Adipocyte (in vitro differentiated cells): ENCODE measurements around the gene SYT1.

Experiments
- DNase-seq: peaks from one replicate; pipeline ENCODE4 v3.0.0-alpha.2; 2015; ENCODE audit warnings: low read depth
- H3K27me3 ChIP-seq: replicated peaks from 2 replicates; pipeline ENCODE4 v1.7.0; 2013; ENCODE audit warnings: mild to moderate bottlenecking, low read length, moderate library complexity; ENCODE audit not compliant: control insufficient read depth, insufficient read depth
- H3K36me3 ChIP-seq: 2 replicates; pipeline ENCODE4 v1.7.0; 2013; ENCODE audit warnings: low read length, mild to moderate bottlenecking, moderate library complexity; ENCODE audit not compliant: control insufficient read depth, insufficient read depth, severe bottlenecking
- H3K4me1 ChIP-seq: 2 replicates; pipeline ENCODE4 v1.7.0; 2013; ENCODE audit warnings: mild to moderate bottlenecking, low read length, moderate library complexity; ENCODE audit not compliant: control insufficient read depth, insufficient read depth
- H3K4me3 ChIP-seq: 2 replicates; pipeline ENCODE4 v1.7.0; 2013; ENCODE audit warnings: mild to moderate bottlenecking, low read length, moderate library complexity
- H3K9ac ChIP-seq: 2 replicates; pipeline ENCODE4 v1.7.0; 2013; ENCODE audit warnings: mild to moderate bottlenecking, low read length, moderate library complexity
- H3K9me3 ChIP-seq: 2 replicates; pipeline ENCODE4 v1.7.0; 2013; ENCODE audit warnings: mild to moderate bottlenecking, low read length, moderate library complexity; ENCODE audit not compliant: control insufficient read depth

Gene SYT1

DNA sequence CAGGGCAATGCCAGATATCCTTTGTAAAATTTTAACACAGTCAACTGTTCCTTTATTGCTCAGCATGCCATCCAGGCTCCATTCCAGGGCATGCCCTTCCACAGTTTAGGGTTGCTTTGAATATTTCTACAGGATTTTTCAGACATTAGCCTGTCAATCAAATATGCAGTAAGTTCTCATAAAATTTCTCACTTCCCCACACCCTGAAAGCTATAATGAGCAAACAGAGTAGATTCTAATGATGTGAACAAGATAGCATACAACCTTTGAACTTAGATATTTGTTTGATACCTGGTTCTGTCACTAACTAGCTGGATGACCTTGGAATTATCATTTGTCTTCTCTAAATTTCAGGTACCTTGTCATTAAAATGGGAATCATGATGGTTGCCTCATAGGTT, 251.2 kb downstream of the SYT1 start:
- no peaks in the 10 kb centered on the region for H3K36me3 ChIP-seq
- H3K4me1 ChIP-seq: no peaks in the 10 kb centered on the region
- no peaks in the 10 kb centered on the region for H3K9me3 ChIP-seq
- no peaks in the 10 kb centered on the region for H3K27me3 ChIP-seq
- no peak for DNase-seq
- H3K4me3 ChIP-seq: no peak overlapping the region
- H3K9ac ChIP-seq: no peak overlapping the region

DNA sequence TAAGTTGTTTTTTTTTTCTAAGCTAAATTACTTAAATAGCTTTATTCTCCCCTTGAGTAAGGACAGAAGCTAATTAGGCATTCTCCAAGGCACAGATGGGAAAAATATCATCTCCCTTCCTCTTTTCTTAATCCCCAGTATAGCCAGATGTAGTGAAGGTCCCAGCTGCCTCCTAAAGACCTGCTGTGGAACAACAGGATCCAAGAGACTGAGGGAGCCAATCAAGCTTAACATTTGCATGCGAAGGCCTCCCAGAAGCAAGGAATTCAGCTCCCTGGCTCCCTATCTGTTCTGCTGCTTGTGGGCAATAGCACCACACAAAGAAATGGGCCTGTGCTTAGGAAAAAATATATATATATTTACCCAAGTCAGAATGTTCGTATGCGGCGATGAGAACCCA, 255.2 kb downstream of the SYT1 start:
- Histone ChIP-seq H3K4me1 (no peaks in the 10 kb centered on the region), H3K4me3 (no peak overlapping the region), H3K27me3 (no peaks in the 10 kb centered on the region), H3K36me3 (no peaks in the 10 kb centered on the region), H3K9me3 (no peaks in the 10 kb centered on the region), H3K9ac (no peak overlapping the region)
- no peak for DNase-seq

DNA sequence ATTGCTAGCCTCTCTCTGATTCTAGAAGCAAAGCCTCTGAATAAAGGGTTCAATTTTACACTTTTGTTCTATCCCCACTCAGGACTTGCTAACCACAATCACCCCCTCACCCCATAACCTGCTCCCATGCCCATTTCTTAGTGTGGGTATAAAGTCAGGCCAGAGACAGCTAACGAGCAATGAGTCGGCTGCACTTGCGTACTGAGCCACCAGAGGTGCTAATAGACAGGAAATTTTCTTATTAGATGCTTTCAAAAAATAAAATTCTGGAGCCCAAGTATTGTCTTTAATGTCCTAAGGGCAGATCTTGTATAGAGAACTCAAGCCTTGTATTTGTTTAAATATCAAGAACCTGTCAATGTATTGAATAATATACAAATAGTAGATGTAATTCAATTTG, 256.9 kb downstream of the SYT1 start:
- Histone ChIP-seq H3K4me3 (no peak overlapping the region), H3K27me3 (no peaks in the 10 kb centered on the region), H3K36me3 (no peaks in the 10 kb centered on the region), H3K4me1 (no peaks in the 10 kb centered on the region), H3K9me3 (no peaks in the 10 kb centered on the region), H3K9ac (no peak overlapping the region)
- DNase-seq: no peak

DNA sequence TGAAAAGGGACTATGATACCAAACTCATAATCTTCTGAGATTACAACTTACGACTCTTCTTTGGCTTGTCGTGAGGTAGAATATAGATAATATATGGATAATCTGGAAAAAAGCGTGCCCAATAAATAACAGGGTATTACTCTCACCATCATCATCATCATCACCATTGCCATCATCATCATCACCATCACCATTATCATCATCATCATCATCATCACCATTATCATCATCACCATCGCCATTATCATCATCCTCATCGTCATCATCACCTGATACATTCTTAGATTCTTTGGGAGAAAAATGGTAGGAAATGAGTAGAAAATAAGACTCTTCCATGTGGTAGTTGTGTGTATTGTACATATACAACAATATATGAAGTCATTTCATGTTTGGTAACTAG, 259.8 kb downstream of the SYT1 start:
- Histone ChIP-seq H3K9me3 (no peaks in the 10 kb centered on the region), H3K4me3 (no peak overlapping the region), H3K27me3 (no peaks in the 10 kb centered on the region), H3K36me3 (no peaks in the 10 kb centered on the region), H3K9ac (no peak overlapping the region), H3K4me1 (peaks cover 8% of the 10 kb centered on the region)
- DNase-seq: no peak

DNA sequence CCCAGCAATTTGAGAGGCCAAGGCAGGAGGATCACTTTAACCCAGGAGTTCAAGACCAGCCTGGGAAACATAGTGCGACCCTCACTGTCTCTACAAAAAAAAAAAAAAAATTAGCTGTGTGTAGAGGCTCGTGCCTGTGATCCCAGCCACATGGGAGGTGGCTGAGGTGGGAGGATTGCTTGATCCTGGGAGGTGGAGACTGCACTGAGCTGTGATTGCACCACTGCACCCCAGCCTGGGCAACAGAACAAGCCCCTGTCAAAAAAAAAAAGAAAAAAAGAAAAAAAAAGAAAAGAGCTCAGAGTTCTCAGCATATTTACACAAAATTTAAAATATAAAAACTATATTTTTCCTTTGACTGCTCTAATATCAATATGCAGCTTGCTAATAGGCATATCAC, 260.8 kb downstream of the SYT1 start:
- no peak for DNase-seq
- no peaks in the 10 kb centered on the region for H3K27me3 ChIP-seq
- H3K36me3 ChIP-seq: no peaks in the 10 kb centered on the region
- no peaks in the 10 kb centered on the region for H3K9me3 ChIP-seq
- no peak overlapping the region for H3K9ac ChIP-seq
- peaks cover 8% of the 10 kb centered on the region for H3K4me1 ChIP-seq
- H3K4me3 ChIP-seq: no peak overlapping the region

DNA sequence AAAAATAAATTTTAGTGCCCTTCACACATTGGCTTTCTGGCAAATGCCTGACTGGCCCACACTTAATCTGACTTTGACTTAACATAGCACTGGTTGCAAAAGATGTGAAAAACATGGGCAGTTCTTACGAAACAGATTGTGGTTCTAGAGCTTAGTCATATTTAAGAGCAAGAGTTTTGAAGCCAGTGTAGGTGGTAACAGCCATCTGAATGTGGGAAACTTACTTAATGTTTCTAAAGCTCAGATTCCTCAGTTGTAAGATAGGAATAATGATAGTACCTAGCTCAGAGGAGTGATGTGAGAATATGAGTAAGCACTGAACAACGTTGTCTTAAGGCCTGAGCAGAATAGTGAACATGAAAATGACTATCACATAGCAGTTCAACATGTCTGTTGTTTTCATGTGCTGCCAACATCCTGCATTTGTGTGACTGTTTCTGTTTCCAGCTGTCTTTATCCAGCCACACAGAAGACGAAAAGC, 262.7 kb downstream of the SYT1 start:
- DNase-seq: peak; percentile 59
- peaks cover 8% of the 10 kb centered on the region for H3K4me1 ChIP-seq
- no peak overlapping the region for H3K4me3 ChIP-seq

DNA sequence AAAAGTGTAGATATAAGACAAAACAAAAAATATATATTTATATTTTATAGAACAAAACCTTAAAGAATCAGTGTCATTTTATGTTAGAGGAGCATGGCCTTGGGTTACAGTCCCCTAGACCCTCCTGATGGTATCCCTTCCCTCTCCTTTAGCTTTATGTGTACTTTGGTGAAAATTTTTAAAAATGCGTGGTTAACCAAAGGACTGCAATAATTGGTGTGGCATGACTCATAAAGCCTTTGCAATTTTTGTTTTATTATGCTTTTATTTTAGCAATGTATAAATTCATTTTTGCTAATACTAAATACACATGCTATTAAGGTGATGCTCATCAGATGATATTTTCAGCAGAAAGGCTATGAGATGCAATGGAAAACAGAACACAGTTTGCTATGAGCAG, 264.4 kb downstream of the SYT1 start:
- no peak overlapping the region for H3K9ac ChIP-seq
- H3K4me1 ChIP-seq: peaks cover 8% of the 10 kb centered on the region
- no peak overlapping the region for H3K4me3 ChIP-seq
- no peaks in the 10 kb centered on the region for H3K9me3 ChIP-seq
- no peaks in the 10 kb centered on the region for H3K36me3 ChIP-seq
- no peaks in the 10 kb centered on the region for H3K27me3 ChIP-seq
- peak; percentile 18 for DNase-seq

More for the DNA sequence above, 262.7 kb downstream of the SYT1 start:
- no peak overlapping the region for H3K9ac ChIP-seq
- H3K27me3 ChIP-seq: no peaks in the 10 kb centered on the region
- H3K36me3 ChIP-seq: no peaks in the 10 kb centered on the region
- no peaks in the 10 kb centered on the region for H3K9me3 ChIP-seq

DNA sequence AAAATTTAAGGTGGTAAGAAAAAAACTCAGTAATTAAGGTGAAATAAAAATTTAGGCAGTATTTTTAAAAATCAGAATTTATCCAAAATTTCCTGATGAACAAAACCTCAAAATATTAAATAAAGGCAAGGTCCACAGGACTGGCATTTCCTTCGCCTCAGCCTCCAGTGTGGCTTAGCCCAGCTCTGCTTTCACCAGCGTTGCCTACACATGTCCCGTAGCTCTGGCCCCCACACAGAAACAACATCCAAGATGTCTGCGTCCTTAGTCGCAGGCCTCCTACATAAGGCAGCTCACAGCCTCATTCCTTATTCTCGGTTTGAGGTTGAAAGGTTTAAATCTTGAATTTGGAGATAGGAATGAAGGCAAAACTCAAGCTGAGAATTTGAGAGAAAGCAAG, 274.3 kb downstream of the SYT1 start:
- H3K4me1 ChIP-seq: no peaks in the 10 kb centered on the region
- no peaks in the 10 kb centered on the region for H3K9me3 ChIP-seq
- H3K4me3 ChIP-seq: no peak overlapping the region
- no peaks in the 10 kb centered on the region for H3K27me3 ChIP-seq
- no peak for DNase-seq
- no peak overlapping the region for H3K9ac ChIP-seq
- no peaks in the 10 kb centered on the region for H3K36me3 ChIP-seq

DNA sequence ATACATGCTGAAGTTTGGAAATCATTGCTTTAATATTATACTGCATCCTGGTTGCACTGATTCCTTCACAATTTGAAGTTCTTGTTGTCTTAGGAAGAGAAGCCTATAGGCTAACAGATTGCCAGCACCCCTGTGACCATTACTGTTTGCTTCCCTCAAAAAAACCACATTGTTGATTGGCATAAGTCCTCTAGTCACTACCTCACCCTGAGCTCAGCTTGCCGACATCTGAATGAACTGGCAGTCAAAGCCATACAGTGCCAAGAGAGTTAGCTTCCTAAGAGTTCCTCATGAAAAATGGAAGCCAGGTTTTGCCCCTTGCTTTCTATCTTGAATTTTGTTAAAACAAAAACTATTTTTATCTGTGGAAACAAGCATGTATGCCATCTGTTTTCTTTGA, 276.1 kb downstream of the SYT1 start:
- no peaks in the 10 kb centered on the region for H3K27me3 ChIP-seq
- H3K9me3 ChIP-seq: no peaks in the 10 kb centered on the region

DNA sequence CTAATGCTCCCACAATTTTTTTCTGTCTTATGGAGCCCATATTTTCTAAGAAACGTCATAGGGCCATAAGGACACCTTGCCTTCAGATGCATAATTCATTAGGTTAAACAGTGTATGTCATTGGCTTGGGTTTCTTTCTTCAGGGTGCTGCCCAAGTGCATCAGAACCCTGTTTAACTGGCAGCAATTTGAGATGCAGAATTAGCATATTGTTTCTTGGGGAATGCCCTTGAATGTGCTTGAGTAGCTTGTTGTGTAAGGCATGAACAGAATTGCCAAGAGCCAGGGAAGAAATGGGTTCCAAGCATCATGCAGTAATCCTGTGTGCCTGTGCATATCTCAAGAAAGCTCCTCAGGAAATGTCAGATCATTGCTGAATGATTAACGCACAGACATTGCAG, 277.2 kb downstream of the SYT1 start:
- Histone ChIP-seq H3K4me3 (no peak overlapping the region), H3K9ac (no peak overlapping the region), H3K27me3 (no peaks in the 10 kb centered on the region), H3K4me1 (no peaks in the 10 kb centered on the region), H3K9me3 (no peaks in the 10 kb centered on the region), H3K36me3 (no peaks in the 10 kb centered on the region)
- DNase-seq: no peak

More for the DNA sequence above, 276.1 kb downstream of the SYT1 start:
- H3K4me3 ChIP-seq: no peak overlapping the region
- DNase-seq: no peak
- H3K9ac ChIP-seq: no peak overlapping the region
- H3K36me3 ChIP-seq: no peaks in the 10 kb centered on the region
- no peaks in the 10 kb centered on the region for H3K4me1 ChIP-seq

DNA sequence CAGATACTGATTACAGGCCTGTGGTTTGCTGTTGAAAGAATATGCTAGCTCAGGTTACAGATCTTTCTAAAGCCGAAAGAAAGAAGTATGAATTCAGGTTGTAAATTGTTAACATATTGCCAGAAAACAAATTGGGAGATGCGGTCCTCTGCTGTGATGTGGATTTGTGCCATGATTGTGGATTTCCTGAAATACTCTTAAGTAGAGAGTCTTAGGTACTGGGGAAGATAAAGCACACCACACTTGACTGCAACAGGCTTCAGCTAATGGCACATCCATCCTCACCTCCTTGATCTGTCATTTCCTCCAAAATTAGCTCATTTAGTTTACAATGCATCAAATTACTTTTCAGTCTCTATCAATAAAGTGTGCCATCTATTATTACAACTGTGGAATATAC, 279.2 kb downstream of the SYT1 start:
- Histone ChIP-seq H3K9me3 (no peaks in the 10 kb centered on the region), H3K27me3 (no peaks in the 10 kb centered on the region), H3K9ac (no peak overlapping the region), H3K4me3 (no peak overlapping the region), H3K4me1 (no peaks in the 10 kb centered on the region), H3K36me3 (no peaks in the 10 kb centered on the region)
- DNase-seq: no peak

DNA sequence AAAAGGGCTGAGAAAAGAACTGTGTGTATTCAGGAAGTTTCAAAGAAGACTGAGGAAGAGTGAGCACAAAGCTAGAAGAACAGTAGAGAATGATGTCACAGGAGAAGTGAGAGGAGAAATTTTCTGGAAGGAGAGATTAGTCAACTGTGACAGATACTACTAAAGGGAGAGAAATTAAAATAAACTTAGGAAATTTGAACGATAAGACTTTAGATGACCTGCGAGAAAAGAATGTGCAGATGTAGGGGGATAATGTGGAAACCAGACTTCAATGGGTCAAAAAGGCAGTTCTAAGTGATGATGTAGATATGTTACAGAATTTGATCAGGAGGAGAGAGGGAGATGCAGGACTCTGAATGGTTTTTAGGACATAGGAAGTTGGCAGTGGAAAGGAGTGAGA, 287.4 kb downstream of the SYT1 start:
- H3K4me1 ChIP-seq: no peaks in the 10 kb centered on the region
- DNase-seq: no peak
- no peak overlapping the region for H3K9ac ChIP-seq
- no peaks in the 10 kb centered on the region for H3K27me3 ChIP-seq
- no peak overlapping the region for H3K4me3 ChIP-seq
- H3K9me3 ChIP-seq: no peaks in the 10 kb centered on the region
- H3K36me3 ChIP-seq: no peaks in the 10 kb centered on the region
